H1 (cell line): Measurements from ENCODE around the gene KLF12. TPM values are rescaled to one million over a fixed set of nuclear protein-coding genes. Genes with fewer than 3 reads are reported as not detected.

Experiments used
- CTCF ChIA-PET: fragments of 300-600 bp; sonication (Branson Sonifier 250); formaldehyde crosslinking; loops from one replicate; lab custom pipeline; 2021; ENCODE audit not compliant: partially characterized antibody; lab: Charles Lee
- POLR2A ChIA-PET: fragments of 300-600 bp; sonication (Branson Sonifier 250); formaldehyde crosslinking; loops from one replicate; lab custom pipeline; 2021; ENCODE audit warnings: inconsistent platforms; ENCODE audit not compliant: partially characterized antibody; lab: Charles Lee
- DNase-seq, 2 experiments: peaks; one replicate each; pipeline versions ENCODE4 v3.0.0 to v3.0.0-alpha.2; 2010 to 2022; ENCODE audit warnings: low spot score in 2 of 2, low read depth in 1 of 2, mixed read lengths in 1 of 2
- FAIRE-seq: peaks from 2 replicates; lab custom pipeline; 2011; peaks lifted over from hg19 to GRCh38; lab: Jason Lieb, UNC
- H2AFZ ChIP-seq: 2 replicates; pipeline ENCODE4 v1.8.1; 2012; ENCODE audit warnings: low read length, inconsistent platforms
- H2AK5ac ChIP-seq: 2 replicates; pipeline ENCODE4 v1.6.1; 2013; ENCODE audit warnings: low read depth, low read length
- H2BK120ac ChIP-seq: replicated peaks from 2 replicates; pipeline ENCODE3; 2013; ENCODE audit warnings: low read depth, low read length, inconsistent platforms
- H2BK12ac ChIP-seq: 2 replicates; pipeline ENCODE4 v1.6.1; 2013; ENCODE audit warnings: low read depth, low read length
- H2BK15ac ChIP-seq: 2 replicates; pipeline ENCODE4 v1.6.1; 2013; ENCODE audit warnings: low read length
- H2BK20ac ChIP-seq: 2 replicates; pipeline ENCODE4 v1.6.1; 2013; ENCODE audit warnings: low read length
- H2BK5ac ChIP-seq: 2 replicates; pipeline ENCODE4 v1.6.1; 2013; ENCODE audit warnings: low read depth, low read length
- H3K14ac ChIP-seq: 2 replicates; pipeline ENCODE4 v1.6.1; 2013; ENCODE audit warnings: inconsistent platforms; ENCODE audit not compliant: insufficient read length
- H3K18ac ChIP-seq: 2 replicates; pipeline ENCODE4 v1.6.1; 2013; ENCODE audit warnings: low read length; ENCODE audit errors: extremely low read depth
- H3K23ac ChIP-seq: 2 replicates; pipeline ENCODE4 v1.6.1; 2013; ENCODE audit warnings: inconsistent platforms; ENCODE audit not compliant: insufficient read length
- H3K23me2 ChIP-seq: 2 replicates; pipeline ENCODE4 v1.6.1; 2013; ENCODE audit warnings: low read depth, low read length
- H3K27ac ChIP-seq: 2 replicates; pipeline ENCODE4 v1.6.1; 2011; ENCODE audit warnings: low read depth, low read length, inconsistent platforms
- H3K27me3 ChIP-seq, 4 experiments: replicated peaks in 1 of 4; 1 replicate in 1 of 4; 2 replicates in 3 of 4; pipeline versions ENCODE4 v1.6.1 to v1.8.1; 2011 to 2013; ENCODE audit warnings: low read length in 3 of 4, mild to moderate bottlenecking in 3 of 4, inconsistent platforms in 2 of 4, mixed read lengths in 2 of 4, moderate library complexity in 1 of 4; ENCODE audit not compliant: control insufficient read depth in 3 of 4, insufficient read depth in 3 of 4; ENCODE audit errors: extremely low read depth in 1 of 4
- H3K36me3 ChIP-seq, 4 experiments: 2 replicates each; pipeline versions ENCODE4 v1.6.1 to v1.8.1; 2011 to 2013; ENCODE audit warnings: mild to moderate bottlenecking in 4 of 4, low read length in 3 of 4, moderate library complexity in 2 of 4, control low read depth in 1 of 4, inconsistent platforms in 1 of 4; ENCODE audit not compliant: insufficient read depth in 4 of 4, control insufficient read depth in 2 of 4
- H3K4ac ChIP-seq: replicated peaks from 2 replicates; pipeline ENCODE3; 2013; ENCODE audit warnings: low read length, low read depth, mixed read lengths, inconsistent platforms; ENCODE audit not compliant: insufficient read length
- H3K4me1 ChIP-seq, 4 experiments: replicated peaks in 1 of 4; 1 replicate in 1 of 4; 2 replicates in 3 of 4; pipeline versions ENCODE4 v1.6.1 to v1.8.1; 2011 to 2013; ENCODE audit warnings: low read length in 3 of 4, inconsistent platforms in 2 of 4, mixed read lengths in 1 of 4; ENCODE audit not compliant: insufficient read depth in 4 of 4, control insufficient read depth in 3 of 4
- H3K4me2 ChIP-seq, 2 experiments: 2 replicates each; pipeline versions ENCODE4 v1.6.1 to v1.8.1; 2011 to 2013; ENCODE audit warnings: low read depth in 2 of 2, low read length in 2 of 2, control low read depth in 1 of 2, inconsistent platforms in 1 of 2, mild to moderate bottlenecking in 1 of 2; ENCODE audit not compliant: insufficient read depth in 1 of 2
- H3K4me3 ChIP-seq, 4 experiments: fragments of 200-600, 300-600 bp in 1 of 4; sonication (generic), shearing (Covaris generic), sonication (Bioruptor Twin) in 1 of 4; 2 replicates each; pipeline versions ENCODE4 v1.5.1 to v1.8.1; 2011 to 2016; ENCODE audit warnings: low read length in 4 of 4, low read depth in 3 of 4, control low read depth in 2 of 4, inconsistent platforms in 2 of 4, mild to moderate bottlenecking in 2 of 4, mixed read lengths in 1 of 4, moderate library complexity in 1 of 4; ENCODE audit not compliant: insufficient read depth in 2 of 4; ENCODE audit errors: extremely low read depth in 1 of 4
- H3K56ac ChIP-seq: replicated peaks from 2 replicates; pipeline ENCODE3; 2013; ENCODE audit warnings: low read depth, mild to moderate bottlenecking, mixed read lengths, low read length, inconsistent platforms; ENCODE audit not compliant: insufficient read length
- H3K79me1 ChIP-seq: 2 replicates; pipeline ENCODE4 v1.6.1; 2013; ENCODE audit warnings: low read depth, low read length, control low read depth
- H3K79me2 ChIP-seq, 2 experiments: 2 replicates each; pipeline versions ENCODE4 v1.6.1 to v1.8.1; 2012 to 2013; ENCODE audit warnings: low read length in 2 of 2, mild to moderate bottlenecking in 2 of 2, inconsistent platforms in 1 of 2; ENCODE audit not compliant: insufficient read depth in 2 of 2, control insufficient read depth in 1 of 2
- H3K9ac ChIP-seq, 4 experiments: replicated peaks in 1 of 4; 1 replicate in 1 of 4; 2 replicates in 3 of 4; pipeline versions ENCODE4 v1.6.1 to v1.8.1; 2011 to 2013; ENCODE audit warnings: low read depth in 3 of 4, low read length in 3 of 4, control low read depth in 2 of 4, mild to moderate bottlenecking in 2 of 4, moderate library complexity in 2 of 4, inconsistent platforms in 1 of 4; ENCODE audit errors: extremely low read depth in 1 of 4
- H3K9me3 ChIP-seq, 2 experiments: 2 replicates each; pipeline versions ENCODE4 v1.6.1 to v1.8.1; 2012 to 2013; ENCODE audit warnings: mild to moderate bottlenecking in 2 of 2, moderate library complexity in 2 of 2, control low read depth in 1 of 2, inconsistent platforms in 1 of 2, low read depth in 1 of 2, low read length in 1 of 2, mixed read lengths in 1 of 2; ENCODE audit not compliant: insufficient read depth in 2 of 2
- H4K20me1 ChIP-seq, 2 experiments: replicated peaks in 1 of 2; 2 replicates each; pipeline versions ENCODE3 to v1.8.1; 2011 to 2013; ENCODE audit warnings: inconsistent platforms in 2 of 2, low read length in 2 of 2, mild to moderate bottlenecking in 1 of 2; ENCODE audit not compliant: insufficient read depth in 2 of 2, control insufficient read depth in 1 of 2
- H4K5ac ChIP-seq: 2 replicates; pipeline ENCODE4 v1.6.1; 2013; ENCODE audit warnings: low read length, low read depth, mixed read lengths, inconsistent platforms; ENCODE audit not compliant: insufficient read length
- H4K8ac ChIP-seq: 2 replicates; pipeline ENCODE4 v1.8.0; 2013; ENCODE audit warnings: mild to moderate bottlenecking, moderate library complexity, low read length, inconsistent platforms; ENCODE audit not compliant: insufficient read depth; ENCODE audit errors: extremely low read depth
- H4K91ac ChIP-seq: replicated peaks from 2 replicates; pipeline ENCODE3; 2013; ENCODE audit warnings: low read length, mixed read lengths, inconsistent platforms; ENCODE audit not compliant: insufficient read length
- ASH2L ChIP-seq: fragments of 200-600, 300-600 bp; sonication (generic); IDR thresholded peaks from one replicate; pipeline ENCODE4 v1.7.1; 2017; ENCODE audit warnings: low read length
- ATF2 ChIP-seq: IDR thresholded peaks from 2 replicates; pipeline ENCODE4 v1.6.1; 2012; ENCODE audit warnings: low read length, inconsistent platforms
- CBX8 ChIP-seq: fragments of 300-800, 300-1000 bp; sonication (generic); IDR thresholded peaks from 2 replicates; pipeline ENCODE4 v1.7.1; 2016; ENCODE audit warnings: low read depth, low read length, borderline replicate concordance
- EGR1 ChIP-seq: IDR thresholded peaks from 2 replicates; pipeline ENCODE4 v1.6.1; 2011; ENCODE audit warnings: low read depth, low read length, borderline replicate concordance
- MAFK ChIP-seq: IDR thresholded peaks from 2 replicates; pipeline ENCODE4 v1.6.1; 2012; ENCODE audit warnings: low read depth, mild to moderate bottlenecking, improper control_type of control experiment, low read length
- POLR2A ChIP-seq, 2 experiments: IDR thresholded peaks; 1 replicate in 1 of 2; 2 replicates in 1 of 2; pipeline ENCODE4 v1.6.1; 2011; ENCODE audit warnings: low read depth in 2 of 2, low read length in 2 of 2, mild to moderate bottlenecking in 2 of 2; ENCODE audit errors: control extremely low read depth in 1 of 2
- POLR2AphosphoS5 ChIP-seq: IDR thresholded peaks from 2 replicates; pipeline ENCODE4 v1.6.1; 2011; ENCODE audit warnings: low read depth, low read length
- RFX5 ChIP-seq: IDR thresholded peaks from 2 replicates; pipeline ENCODE4 v1.6.1; 2011; ENCODE audit warnings: low read depth, low read length, improper control_type of control experiment, borderline replicate concordance
- SIN3A ChIP-seq, 2 experiments: IDR thresholded peaks in 1 of 2; conservative IDR thresholded peaks in 1 of 2; 2 replicates each; pipeline ENCODE4 v1.6.1; 2011 to 2012; ENCODE audit warnings: low read length in 2 of 2, improper control_type of control experiment in 1 of 2, low read depth in 1 of 2, mild to moderate bottlenecking in 1 of 2
- SP1 ChIP-seq: IDR thresholded peaks from 2 replicates; pipeline ENCODE4 v1.6.1; 2011; ENCODE audit warnings: low read depth, low read length
- USF2 ChIP-seq: IDR thresholded peaks from 2 replicates; pipeline ENCODE4 v1.6.1; 2011; ENCODE audit warnings: low read length, improper control_type of control experiment
- WGBS, 2 experiments: shearing (Covaris generic) in 1 of 2; methylation state at CpG; one replicate each; pipeline versions ENCODE4 v1.1.6 to v1.1.7; 2013 to 2015; ENCODE audit warnings: low lambda C conversion rate in 2 of 2, mixed read lengths in 2 of 2, inconsistent platforms in 1 of 2, low coverage in 1 of 2, missing lambda C conversion rate in 1 of 2; ENCODE audit not compliant: insufficient replicate concordance in 2 of 2, insufficient coverage in 1 of 2, insufficient read length in 1 of 2; ENCODE audit errors: extremely low coverage in 1 of 2, missing lambda C conversion rate in 1 of 2; 5-methylcytosine and 5-hydroxymethylcytosine counted together
- polyA plus RNA-seq, 7 experiments: library from polyadenylated mRNA; depleted of rRNA in 3 of 7; stranded (reverse) in 5 of 7; unstranded in 2 of 7; fragments of >200 nt in 5 of 7; fragments of 200-250 nt in 2 of 7; gene quantifications; 1 replicate in 5 of 7; 2 replicates in 1 of 7; 4 replicates in 1 of 7; pipeline versions ENCODE4 v1.2.1 to v1.2.3, GENCODE V29; 2011 to 2013; ENCODE audit warnings: missing spikeins in 2 of 7, mixed read lengths in 2 of 7
- total RNA-seq: library from RNA; stranded (reverse); fragmentation: NEBNext Ultra II Directional; extraction: Animal tissue kit (Norgen Biotek cat#: 25700); gene quantifications from 2 replicates; pipeline ENCODE4 v1.2.1, GENCODE V29; 2021

Gene KLF12
- total and polyA plus RNA-seq, 2 of the 8 experiments (the other 6 are each of a cell fraction or from before 2014, with no cell fraction given): 6.6 to 12.1 TPM

GRCh38 chr13:74129500-74130191, 4.6 kb downstream of the KLF12 start:
- Histone ChIP-seq H3K36me3 (no peaks in the 10 kb centered on the region), H4K8ac (no peak overlapping the region)
- POLR2A ChIA-PET: no interaction called here
- no peak for TF ChIP-seq USF2
- no peak for TF ChIP-seq POLR2AphosphoS5
- TF ChIP-seq SIN3A (conservative IDR thresholded peaks at IDR 0.05 in 1 of 2, IDR thresholded peaks at IDR 0.05 in 1 of 2; ENCODE audit: low read depth in 1 of 2, low read length in 2 of 2): no peak
- no peak for TF ChIP-seq SP1
- no peak for TF ChIP-seq CBX8
- TF ChIP-seq ATF2: no peak
- TF ChIP-seq POLR2A (IDR thresholded peaks at IDR 0.05; ENCODE audit: control extremely low read depth in 1 of 2, low read depth in 2 of 2, low read length in 2 of 2): no peak
- no peak for TF ChIP-seq EGR1
- no peak for TF ChIP-seq MAFK
- TF ChIP-seq RFX5: no peak
- TF ChIP-seq ASH2L: no peak

More at GRCh38 chr13:74129500-74130191, 4.6 kb downstream of the KLF12 start:
- WGBS, 2 experiments: 83% methylated on average over 5 of the region's 5 CpGs; no CpG with 5 or more reads in 1 of the 2 experiments
- no peak overlapping the region for H3K18ac ChIP-seq
- no peak overlapping the region for H2BK5ac ChIP-seq
- FAIRE-seq (no peak), DNase-seq (no peak)
- no peak overlapping the region for H3K14ac ChIP-seq
- H2BK120ac ChIP-seq: no peak overlapping the region
- no peak overlapping the region for H2BK20ac ChIP-seq
- no peak overlapping the region for H3K9ac ChIP-seq
- CTCF ChIA-PET: interaction anchor here (0.8 to 1.3 kb wide), 3 partner anchors 10 to 374 kb away, joined by 3 read pairs; no protein-coding TSS in a partner anchor
- H3K79me2 ChIP-seq: peaks cover 0 to 69% of the 10 kb centered on the region in 2 experiments; a peak in 3 of 4 replicates
- no peaks in the 10 kb centered on the region; a peak in 1 of 7 replicates for H3K27me3 ChIP-seq
- no peak overlapping the region for H2BK15ac ChIP-seq
- no peaks in the 10 kb centered on the region for H3K9me3 ChIP-seq
- H2AK5ac ChIP-seq: no peak overlapping the region
- no peak overlapping the region for H2AFZ ChIP-seq
- H3K4me2 ChIP-seq: no peak overlapping the region
- no peak overlapping the region for H3K56ac ChIP-seq
- peaks cover 13% of the 10 kb centered on the region; the same call in 1 of the 2 replicates for H3K23me2 ChIP-seq
- H3K4ac ChIP-seq: no peak overlapping the region
- no peak overlapping the region for H3K23ac ChIP-seq
- no peak overlapping the region for H4K5ac ChIP-seq
- H3K4me1 ChIP-seq: peaks cover 0 to 2% (median 2%) of the 10 kb centered on the region in 4 experiments; a peak in 3 of 7 replicates
- H2BK12ac ChIP-seq: no peak overlapping the region
- H3K27ac ChIP-seq: no peak overlapping the region
- H4K20me1 ChIP-seq: no peaks in the 10 kb centered on the region
- no peak overlapping the region for H3K4me3 ChIP-seq
- H4K91ac ChIP-seq: no peak overlapping the region
- H3K79me1 ChIP-seq: no peaks in the 10 kb centered on the region
